HG03045 (cell line): ENCODE data around the gene POLR3F.
"Not testable (repeated sequence)": the region's sequence is repeated elsewhere in the genome, so short reads cannot be mapped to it uniquely, and the experiment has no call there.

Source experiments
- ATAC-seq: cut with Tn5 transposase; IDR thresholded peaks from one replicate; pipeline ENCODE4 v1.9.1; 2021; ENCODE audit warnings: mild to moderate bottlenecking, moderate library complexity; ENCODE audit not compliant: unreplicated experiment

The POLR3F gene

DNA sequence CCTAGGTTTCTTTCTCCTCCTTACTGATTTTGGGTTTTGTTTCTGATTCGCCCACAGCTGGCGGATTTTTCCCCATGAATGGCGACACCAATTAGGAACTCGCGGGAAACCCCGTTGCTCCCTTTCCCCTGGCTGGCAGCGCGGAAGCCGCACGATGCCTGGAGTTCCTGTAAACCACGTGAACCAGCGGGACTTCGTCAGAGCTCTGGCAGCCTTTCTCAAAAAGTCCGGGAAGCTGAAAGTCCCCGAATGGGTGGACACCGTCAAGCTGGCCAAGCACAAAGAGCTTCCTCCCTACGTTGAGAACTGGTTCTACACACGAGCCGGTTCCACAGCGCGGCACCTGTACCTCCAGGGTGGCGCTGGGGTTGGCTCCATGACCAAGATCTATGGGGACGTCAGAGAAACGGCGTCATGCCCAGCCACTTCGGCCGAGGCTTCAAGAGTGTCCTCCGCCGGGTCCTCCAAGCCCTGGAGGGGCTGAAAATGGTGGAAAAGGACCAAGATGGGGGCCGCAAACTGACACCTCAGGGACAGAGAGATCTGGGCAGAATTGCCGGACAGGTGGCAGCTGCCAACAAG lies 37.4 kb downstream of the POLR3F start:
- no peak for ATAC-seq

GRCh38 chr20:18506744-18507143 lies 39.6 kb downstream of the POLR3F start:
- no peak for ATAC-seq

DNA sequence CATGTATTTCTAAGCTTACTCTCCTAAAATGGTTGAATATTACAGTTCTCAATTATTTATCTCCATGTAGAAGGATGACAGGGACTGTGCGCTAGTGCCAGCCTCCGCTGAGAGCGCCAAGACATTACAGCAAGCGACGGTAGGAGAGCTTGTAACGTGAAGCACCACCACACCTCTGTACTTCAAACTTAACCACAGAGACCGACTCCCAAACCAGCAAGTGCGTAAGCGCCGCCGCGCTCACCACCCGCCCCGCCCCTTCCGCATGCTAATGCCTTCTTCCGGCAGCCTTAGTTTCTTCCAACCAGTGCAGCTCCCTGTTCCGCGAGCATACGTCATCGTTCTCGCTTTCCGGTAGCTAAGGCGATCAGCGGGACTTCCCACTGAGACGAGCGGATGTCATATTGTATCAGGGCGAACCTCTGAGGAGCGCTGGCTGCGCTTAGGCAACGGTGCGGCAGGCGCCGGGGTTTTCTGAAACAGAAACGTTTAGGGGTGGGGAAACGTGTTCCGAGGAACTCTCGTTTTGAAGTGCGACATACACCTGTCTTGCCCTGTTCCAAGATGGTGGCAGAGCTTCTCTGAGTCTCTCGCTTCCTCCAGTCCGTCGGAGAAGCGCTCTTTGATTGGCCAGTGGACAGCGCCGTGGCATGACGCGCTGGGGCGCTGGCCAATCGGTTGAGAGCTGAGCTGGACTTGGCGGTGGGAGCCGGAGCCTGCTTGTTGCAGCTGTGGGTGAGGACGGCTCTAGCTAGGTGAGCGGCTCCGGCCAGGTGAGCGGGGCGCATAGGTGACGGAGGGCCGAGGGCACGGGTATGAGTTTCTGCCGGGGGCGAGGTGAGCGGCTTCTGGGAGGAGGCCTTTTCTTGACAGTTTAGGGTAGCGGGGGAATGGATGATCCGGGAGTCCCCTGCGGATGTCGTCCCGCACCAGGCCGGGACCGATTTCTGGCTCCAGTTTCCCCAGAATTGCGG lies 40.3 kb downstream of the POLR3F start, which contains the start of gene SEC23B:
Gene SEC23B (plus strand): TSS at position 723 of the 974 bp plus-strand sequence. CDS start 2,896 bp downstream, outside the sequence.
- peak; percentile 95 for ATAC-seq

- no peak for ATAC-seq
Observed at GRCh38 chr20:18511571-18511970, 44.4 kb downstream of the POLR3F start.

GRCh38 chr20:18513208-18513607 lies 46.0 kb downstream of the POLR3F start:
- no peak for ATAC-seq

- ATAC-seq: no peak
Observed at GRCh38 chr20:18514127-18514526, 46.9 kb downstream of the POLR3F start.

GRCh38 chr20:18515973-18516372 lies 48.8 kb downstream of the POLR3F start:
- no peak for ATAC-seq

GRCh38 chr20:18522066-18522465 lies 54.9 kb downstream of the POLR3F start:
- ATAC-seq: not testable (repeated sequence)

GRCh38 chr20:18523066-18523465 lies 55.9 kb downstream of the POLR3F start:
- no peak for ATAC-seq

DNA sequence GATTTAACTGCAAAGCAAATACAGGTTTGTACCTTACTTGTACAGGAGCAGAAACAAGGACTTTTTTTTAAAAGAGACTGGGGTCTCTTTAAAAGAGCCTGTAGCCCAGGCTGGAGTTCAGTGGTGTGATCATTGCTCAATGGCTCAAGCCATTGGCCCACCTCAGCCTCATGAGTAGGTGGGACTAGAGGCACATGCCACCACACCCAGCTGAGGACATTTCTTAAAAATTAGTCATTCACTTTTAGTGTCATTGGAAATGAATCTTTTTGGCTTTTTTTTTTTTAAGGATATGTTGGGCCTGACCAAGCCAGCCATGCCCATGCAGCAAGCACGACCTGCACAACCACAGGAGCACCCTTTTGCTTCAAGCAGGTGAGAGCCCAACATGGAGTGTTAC lies 57.5 kb downstream of the POLR3F start:
- no peak for ATAC-seq

DNA sequence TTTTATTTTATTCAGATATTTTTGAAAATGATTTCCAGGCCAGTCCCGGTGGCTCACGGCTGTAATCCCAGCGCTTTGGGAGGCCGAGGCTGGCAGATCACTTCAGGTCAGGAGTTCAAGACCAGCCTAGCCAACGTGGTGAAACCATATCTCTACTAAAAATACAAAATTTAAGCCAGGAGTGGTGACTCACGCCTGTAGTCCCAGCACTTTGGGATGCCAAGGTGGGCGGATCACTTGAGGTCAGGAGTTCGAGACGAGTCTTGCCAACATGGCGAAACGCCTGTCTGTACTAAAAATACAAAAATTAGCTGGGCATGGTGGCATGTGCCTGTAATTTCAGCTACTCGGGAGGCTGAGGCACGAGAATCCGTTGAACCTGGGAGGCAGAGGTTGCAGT lies 59.6 kb downstream of the POLR3F start:
- not testable (repeated sequence) for ATAC-seq

DNA sequence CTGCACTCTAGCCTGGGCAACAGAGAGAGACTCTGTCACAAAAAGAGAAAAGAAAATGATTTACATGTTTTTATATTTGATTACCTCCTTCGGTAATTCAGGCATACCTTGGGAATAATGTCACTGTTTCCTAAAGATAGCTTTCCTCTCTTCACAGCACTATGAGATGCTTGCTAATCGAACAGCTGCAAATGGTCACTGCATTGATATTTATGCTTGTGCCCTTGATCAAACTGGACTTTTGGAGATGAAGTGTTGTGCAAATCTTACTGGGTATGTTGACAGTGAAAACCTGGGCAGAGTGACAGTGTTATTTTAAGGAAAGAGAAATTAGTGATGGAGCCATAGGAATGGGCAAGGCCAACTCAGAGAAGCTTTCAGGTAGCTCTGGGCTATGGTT lies 60.1 kb downstream of the POLR3F start:
- no peak for ATAC-seq

GRCh38 chr20:18527836-18528235 lies 60.6 kb downstream of the POLR3F start:
- ATAC-seq: no peak

DNA sequence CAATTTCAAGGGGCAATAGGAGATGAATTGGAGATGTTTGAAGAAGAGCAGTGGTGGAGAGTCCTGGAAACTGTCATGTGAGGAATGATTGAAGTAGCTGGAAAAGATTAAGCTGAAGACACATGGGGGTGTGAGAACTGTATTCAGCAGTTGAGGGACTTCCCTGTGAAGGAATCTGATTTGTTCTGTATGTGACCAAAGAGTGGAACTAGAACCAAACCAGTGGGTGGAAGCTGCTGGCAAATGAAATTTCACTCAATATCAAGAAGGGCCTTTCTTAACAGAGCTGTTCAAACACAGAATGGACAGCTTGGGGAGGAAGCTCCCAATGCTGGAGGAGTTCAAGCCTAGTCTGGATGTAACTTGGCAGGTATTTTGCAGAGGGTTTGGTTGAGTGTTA lies 61.9 kb downstream of the POLR3F start:
- ATAC-seq: no peak

- ATAC-seq: no peak
Observed at GRCh38 chr20:18532626-18533025, 65.4 kb downstream of the POLR3F start.

DNA sequence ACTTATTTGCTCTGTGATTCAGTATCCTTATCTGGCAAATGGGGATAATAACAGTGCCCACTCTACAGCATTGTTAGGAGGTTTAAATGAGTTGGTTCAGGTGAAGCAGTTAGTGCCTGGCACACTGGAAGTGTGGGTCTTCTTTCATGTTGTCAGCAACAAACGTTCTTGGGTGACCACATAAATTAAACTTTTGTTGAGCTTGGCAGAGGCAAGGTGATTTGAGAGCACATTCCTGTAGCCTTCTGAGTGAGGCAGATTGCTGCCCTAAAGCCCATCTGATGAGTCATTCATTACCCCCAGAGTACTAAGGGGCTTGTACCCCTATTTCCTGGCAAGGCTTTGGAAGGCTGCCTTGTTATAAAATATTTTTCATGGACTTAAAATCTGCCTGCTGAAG lies 66.3 kb downstream of the POLR3F start:
- ATAC-seq: no peak

DNA sequence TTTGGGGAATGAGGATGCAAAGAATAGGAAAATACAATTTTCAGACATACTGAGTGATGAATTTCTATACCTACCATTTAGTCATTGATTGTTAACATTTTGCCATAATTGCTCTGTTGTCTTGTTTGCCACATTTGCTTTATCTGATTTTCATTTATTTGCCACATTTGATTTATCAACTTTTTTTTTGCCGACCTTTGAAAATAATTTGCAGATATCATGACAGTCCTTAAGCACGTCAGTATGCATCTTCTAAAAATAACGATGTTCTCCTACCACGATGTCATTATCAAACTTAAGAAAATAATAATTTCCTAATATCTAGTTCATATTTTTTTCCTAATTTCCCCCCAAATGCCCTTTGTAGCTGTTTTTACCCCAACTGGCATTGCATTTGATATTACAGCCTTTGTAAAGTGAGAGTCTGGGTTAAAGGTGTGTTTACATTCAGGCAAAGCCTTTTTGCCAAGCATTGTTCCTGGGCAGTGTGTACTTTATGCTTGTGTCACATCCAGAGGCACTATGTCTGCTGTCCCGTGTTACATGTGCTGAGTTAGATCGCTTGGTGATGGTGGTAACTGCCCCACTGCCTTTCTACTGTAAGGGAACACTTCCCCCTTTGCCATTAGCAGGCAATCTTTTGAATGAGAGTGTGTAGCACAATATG lies 66.9 kb downstream of the POLR3F start:
- ATAC-seq: no peak
